RWPE1 (cell line): ENCODE measurements around the gene AQP2.

Source experiments
- CTCF ChIA-PET: fragments of 350-600 bp; sonication (Branson Sonifier 250); formaldehyde crosslinking; extraction: SDS; loops from one replicate; lab custom pipeline; 2021; lab: Yijun Ruan, JAX
- POLR2A ChIA-PET: fragments of 400-600 bp; formaldehyde crosslinking; extraction: SDS; loops from one replicate; lab custom pipeline; 2020; ENCODE audit warnings: antibody characterized with exemption; ENCODE audit not compliant: low non-redundant PET; lab: Yijun Ruan, JAX
- DNase-seq: peaks from one replicate; pipeline ENCODE4 v3.0.0; 2012; ENCODE audit warnings: low spot score
- H3K27ac ChIP-seq: fragments of 450-650 bp; 2 replicates; pipeline ENCODE4 v1.5.1; 2017
- CTCF ChIP-seq: fragments of 450-650 bp; conservative IDR thresholded peaks from 2 replicates; pipeline ENCODE4 v1.5.1; 2017; ENCODE audit warnings: low read depth, mild to moderate bottlenecking

AQP2 gene

DNA sequence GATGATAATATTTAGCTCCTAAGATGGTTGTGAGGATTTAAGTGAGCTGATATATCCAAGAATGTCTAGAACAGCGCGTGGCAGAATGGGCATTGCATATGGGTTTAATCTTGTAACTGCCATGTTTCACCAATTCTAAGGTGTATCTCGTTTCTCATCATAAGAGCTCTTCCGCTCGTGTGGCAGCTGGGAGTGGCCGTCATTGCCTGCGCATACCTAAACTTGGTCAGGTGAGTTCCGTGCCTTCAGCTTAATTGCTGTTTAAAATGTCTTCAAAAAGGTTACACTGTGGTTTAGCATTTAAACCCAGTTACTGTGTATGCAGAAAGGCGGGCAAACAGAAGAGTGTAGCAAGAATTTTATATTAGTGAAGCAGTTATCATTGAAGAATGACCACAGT, 4.5 kb upstream of the AQP2 start:
- no peak for TF ChIP-seq CTCF
- POLR2A ChIA-PET = no interaction called here
- CTCF ChIA-PET = interaction anchor here (0.6 to 1.6 kb wide), 14 partner anchors 8 to 258 kb away, joined by 3 to 12 read pairs (median 4); no protein-coding TSS in a partner anchor
- H3K27ac ChIP-seq = no peak overlapping the region
- no peak for DNase-seq

DNA sequence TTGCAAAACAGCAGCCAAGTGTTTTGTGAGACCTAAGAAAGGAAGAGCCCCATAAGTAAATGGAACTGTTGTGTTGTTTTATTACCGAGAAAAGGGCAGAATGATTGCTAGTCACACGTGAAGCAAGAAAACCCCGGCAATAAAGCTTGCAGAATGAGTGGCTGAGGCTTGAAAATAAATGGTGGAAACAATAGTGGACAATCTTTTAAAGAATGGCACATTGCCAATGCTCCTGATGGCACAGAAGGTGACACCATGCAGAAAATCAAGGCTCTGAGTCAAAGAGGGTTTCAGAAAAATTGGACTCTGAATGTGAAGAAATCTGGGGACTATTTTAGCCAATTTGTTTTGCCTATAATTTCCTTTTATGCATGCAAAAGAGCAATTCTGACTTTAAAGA, 4.0 kb upstream of the AQP2 start:
- ChIA-PET POLR2A (no interaction called here), CTCF (interaction anchor here (0.6 to 1.6 kb wide), 12 partner anchors 7 to 328 kb away, joined by 3 to 12 read pairs (median 4); no protein-coding TSS in a partner anchor)
- H3K27ac ChIP-seq = no peak overlapping the region
- no peak for TF ChIP-seq CTCF
- DNase-seq = no peak

DNA sequence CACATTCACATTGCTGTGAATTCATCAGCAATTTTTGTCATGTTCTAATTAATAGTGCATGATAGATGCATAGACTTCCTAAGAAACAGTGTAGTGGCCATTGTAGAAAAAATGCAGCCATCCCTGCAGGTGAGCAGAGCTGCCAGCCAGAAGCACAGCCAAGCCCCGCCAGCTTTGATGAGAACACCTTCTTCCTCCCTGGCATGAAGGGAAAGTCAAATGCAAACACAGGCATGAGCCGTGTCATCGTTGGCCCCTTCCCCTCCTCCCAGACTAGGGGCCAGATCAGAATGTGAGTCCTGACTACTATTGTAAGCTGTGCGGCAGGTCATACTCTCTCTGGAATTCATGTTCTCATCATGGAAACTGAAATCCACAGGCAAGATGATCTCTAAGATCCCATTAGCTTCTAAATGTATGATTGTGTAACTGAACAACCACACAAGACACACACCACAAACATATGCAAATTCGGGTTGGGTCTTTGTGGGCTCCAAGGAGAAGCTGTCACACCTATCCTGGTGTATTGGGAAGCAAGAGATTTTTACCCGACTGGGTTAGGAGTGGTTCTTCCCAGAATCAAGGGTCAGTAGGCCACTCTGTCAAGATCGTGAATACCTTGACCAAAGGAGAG, 2.8 kb upstream of the AQP2 start:
- H3K27ac ChIP-seq = no peak overlapping the region
- no peak for TF ChIP-seq CTCF
- DNase-seq = no peak
- POLR2A ChIA-PET = interaction anchor here (0.7 kb wide), 1 partner anchor 19 kb away, joined by 7 read pairs; no protein-coding TSS in a partner anchor
- CTCF ChIA-PET = interaction anchor here (0.6 kb wide), 1 partner anchor 993 kb away, joined by 3 read pairs; no protein-coding TSS in a partner anchor

DNA sequence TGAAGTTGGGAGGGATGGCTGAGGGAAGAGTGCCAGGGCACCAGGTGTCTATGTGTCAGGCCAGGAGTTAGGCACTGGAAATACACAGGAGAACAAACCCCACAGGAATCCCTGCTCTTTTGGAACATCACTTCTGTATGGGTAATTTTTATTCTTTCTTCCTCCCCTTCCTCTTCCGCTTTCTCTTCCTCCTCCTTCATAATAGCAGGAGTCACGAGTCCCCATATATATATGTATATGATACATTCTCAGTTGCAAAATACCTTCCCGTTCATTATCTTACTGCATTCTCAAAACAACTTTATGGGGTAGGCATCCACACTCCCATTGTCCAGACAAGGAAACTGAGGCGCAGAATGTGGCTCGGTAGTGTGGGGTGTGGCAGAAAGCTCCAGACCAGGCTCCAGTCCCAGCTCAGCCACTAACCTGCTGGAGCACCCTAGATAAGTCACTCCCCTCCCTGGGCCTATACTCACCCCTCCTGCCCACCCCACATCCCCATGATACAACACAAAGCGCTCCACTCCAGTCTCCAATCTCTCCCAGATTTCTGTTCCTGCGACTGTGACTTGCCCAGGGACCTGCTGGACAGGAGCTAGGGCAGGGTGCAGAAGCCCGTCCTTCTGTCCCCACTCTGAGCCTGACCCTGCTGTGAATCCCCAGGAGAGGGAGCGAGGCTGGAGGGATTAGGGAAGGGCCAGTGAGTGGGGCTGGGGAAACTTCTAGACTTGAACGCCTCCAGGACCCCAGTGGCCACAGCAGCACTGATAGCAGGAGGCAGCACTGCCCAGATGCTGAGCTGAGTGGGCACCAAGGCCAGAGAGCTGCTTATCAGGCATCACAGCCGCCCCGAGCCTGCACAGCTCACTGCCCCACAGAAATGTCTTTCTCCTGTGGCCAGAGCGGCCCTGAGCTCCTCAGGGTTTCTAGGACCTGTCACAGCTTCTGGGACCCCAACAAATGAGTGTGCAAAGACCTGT, 1.4 kb upstream of the AQP2 start:
- ChIA-PET CTCF (interaction anchor here (1.0 kb wide), 1 partner anchor 82 kb away, joined by 4 read pairs; no protein-coding TSS in a partner anchor), POLR2A (no interaction called here)
- DNase-seq = no peak
- no peak overlapping the region for H3K27ac ChIP-seq
- TF ChIP-seq CTCF = no peak

DNA sequence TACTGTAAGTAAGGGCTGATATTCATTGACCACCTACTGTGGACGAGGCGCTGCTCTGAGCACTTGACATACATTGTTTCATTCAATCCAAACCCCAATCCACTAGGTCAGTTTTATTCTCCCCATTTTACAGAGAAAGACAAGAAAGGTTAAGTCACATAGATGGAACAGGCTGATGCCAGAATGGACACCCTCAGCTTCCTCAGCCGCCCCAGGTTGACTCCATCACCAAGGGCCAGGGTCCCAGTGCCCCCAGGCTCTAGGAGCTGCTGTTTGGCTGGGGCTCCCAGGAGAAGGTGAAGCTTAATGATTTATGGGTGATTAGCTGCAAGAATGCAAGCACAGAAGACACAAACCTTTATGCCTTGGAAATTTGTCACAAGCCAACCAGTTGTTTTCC, 671 bp upstream of the AQP2 start:
- CTCF ChIA-PET = interaction anchor here (1.0 to 1.1 kb wide), 2 partner anchors 82 to 120 kb away, joined by 3 to 4 read pairs; no protein-coding TSS in a partner anchor
- POLR2A ChIA-PET = no interaction called here
- no peak overlapping the region for H3K27ac ChIP-seq
- no peak for TF ChIP-seq CTCF
- DNase-seq = no peak
